MM.1S (cell line): ENCODE results near the gene CRTC3.

Experiments used
- DNase-seq: peaks from one replicate; pipeline ENCODE4 v3.0.0-alpha.2; 2015
- H2AFZ ChIP-seq: fragments of 300-600 bp; sonication (generic); 2 replicates; pipeline ENCODE4 v1.6.0; 2016; ENCODE audit warnings: antibody characterized with exemption, low read length
- H3F3A ChIP-seq: fragments of 300-600 bp; sonication (generic); 2 replicates; pipeline ENCODE4 v1.6.1; 2016; ENCODE audit warnings: mild to moderate bottlenecking, antibody characterized with exemption, low read length, moderate library complexity, mixed read lengths; ENCODE audit not compliant: insufficient read depth
- H3K27ac ChIP-seq: fragments of 300-600 bp; sonication (generic); 2 replicates; pipeline ENCODE4 v1.5.1; 2016; ENCODE audit warnings: mild to moderate bottlenecking, low read length
- H3K27me3 ChIP-seq: fragments of 300-600 bp; sonication (generic); replicated peaks from 2 replicates; pipeline ENCODE4 v1.6.0; 2016; ENCODE audit warnings: low read length; ENCODE audit not compliant: insufficient read depth
- H3K36me3 ChIP-seq: fragments of 300-600 bp; sonication (generic); replicated peaks from 2 replicates; pipeline ENCODE4 v1.6.1; 2016; ENCODE audit warnings: mild to moderate bottlenecking, low read length, mixed read lengths; ENCODE audit not compliant: insufficient read depth
- H3K4me1 ChIP-seq: fragments of 300-600 bp; sonication (generic); 2 replicates; pipeline ENCODE4 v1.6.1; 2016; ENCODE audit warnings: low read length, mixed read lengths
- H3K4me2 ChIP-seq: fragments of 300-600 bp; sonication (generic); 2 replicates; pipeline ENCODE4 v1.6.0; 2016; ENCODE audit warnings: low read depth, low read length
- H3K4me3 ChIP-seq: fragments of 300-600 bp; sonication (generic); 2 replicates; pipeline ENCODE4 v1.5.1; 2016; ENCODE audit warnings: low read length, mixed read lengths
- H3K79me2 ChIP-seq: fragments of 300-600 bp; sonication (generic); 2 replicates; pipeline ENCODE4 v1.6.1; 2016; ENCODE audit warnings: mixed run types, low read length, mixed read lengths
- H3K9ac ChIP-seq: fragments of 300-600 bp; sonication (generic); 2 replicates; pipeline ENCODE4 v1.6.1; 2016; ENCODE audit warnings: low read length, mixed read lengths
- H3K9me2 ChIP-seq: fragments of 300-600 bp; sonication (generic); replicated peaks from 2 replicates; pipeline ENCODE4 v1.6.1; 2016; ENCODE audit warnings: mild to moderate bottlenecking, low read length, mixed read lengths; ENCODE audit not compliant: insufficient read depth
- H3K9me3 ChIP-seq: fragments of 300-600 bp; sonication (generic); replicated peaks from 2 replicates; pipeline ENCODE4 v1.6.1; 2016; ENCODE audit warnings: mild to moderate bottlenecking, low read length, mixed read lengths; ENCODE audit not compliant: insufficient read depth
- H4K20me1 ChIP-seq: fragments of 300-600 bp; sonication (generic); 2 replicates; pipeline ENCODE4 v1.6.1; 2016; ENCODE audit warnings: mild to moderate bottlenecking, low read length, moderate library complexity, mixed read lengths; ENCODE audit not compliant: insufficient read depth
- CTCF ChIP-seq: fragments of 300-600 bp; sonication (generic); IDR thresholded peaks from 2 replicates; pipeline ENCODE4 v1.5.1; 2016; ENCODE audit warnings: antibody characterized with exemption, low read length, mixed read lengths
- EZH2 ChIP-seq: fragments of 300-600 bp; sonication (generic); optimal IDR thresholded peaks from 2 replicates; pipeline ENCODE3; 2017; ENCODE audit warnings: low read depth, mild to moderate bottlenecking, antibody characterized with exemption, low read length, mixed read lengths
- EZH2phosphoT487 ChIP-seq: fragments of 300-600 bp; sonication (generic); IDR thresholded peaks from 2 replicates; pipeline ENCODE4 v1.6.1; 2018; ENCODE audit warnings: antibody characterized with exemption, low read length

The CRTC3 gene

DNA sequence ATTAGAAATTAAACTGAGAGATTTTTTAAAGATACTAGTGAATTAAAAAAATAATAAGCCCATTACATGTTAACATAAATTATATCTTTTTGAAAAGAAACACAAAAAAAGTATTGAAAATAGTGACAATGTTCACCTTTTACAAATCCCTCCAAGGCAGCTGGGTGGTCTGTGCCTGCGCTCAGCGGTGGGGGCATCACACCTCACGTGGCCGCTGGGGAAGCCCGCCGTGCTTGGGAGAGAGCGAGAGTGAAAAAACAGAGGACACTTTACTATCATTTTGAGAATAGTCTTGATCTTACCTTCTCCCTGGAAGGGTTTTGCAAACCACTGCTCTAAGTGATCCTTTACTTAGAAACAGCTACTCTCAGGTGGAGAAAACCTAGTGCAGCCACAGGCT lies 76.9 kb downstream of the CRTC3 start:
- H3K4me2 ChIP-seq: no peak overlapping the region
- no peaks in the 10 kb centered on the region for H3K79me2 ChIP-seq
- no peaks in the 10 kb centered on the region for H3K36me3 ChIP-seq

GRCh38 chr15:90607361-90607760 lies 77.6 kb downstream of the CRTC3 start:
- H3K4me1 ChIP-seq: no peaks in the 10 kb centered on the region
- H3K9ac ChIP-seq: no peak overlapping the region
- H3K27ac ChIP-seq: no peak overlapping the region
- no peaks in the 10 kb centered on the region for H3K9me2 ChIP-seq
- TF ChIP-seq EZH2phosphoT487: no peak
- H2AFZ ChIP-seq: no peak overlapping the region
- H3K4me3 ChIP-seq: no peak overlapping the region
- no peak for DNase-seq
- H3K27me3 ChIP-seq: no peaks in the 10 kb centered on the region
- H3K9me3 ChIP-seq: no peaks in the 10 kb centered on the region
- H3F3A ChIP-seq: no peaks in the 10 kb centered on the region
- H4K20me1 ChIP-seq: no peaks in the 10 kb centered on the region
- H3K4me2 ChIP-seq: no peak overlapping the region
- H3K79me2 ChIP-seq: no peaks in the 10 kb centered on the region
- H3K36me3 ChIP-seq: no peaks in the 10 kb centered on the region

More for the DNA sequence above, 76.9 kb downstream of the CRTC3 start:
- Histone ChIP-seq H3K27me3 (no peaks in the 10 kb centered on the region), H3K9me2 (no peaks in the 10 kb centered on the region), H3K9me3 (no peaks in the 10 kb centered on the region), H3K4me1 (no peaks in the 10 kb centered on the region), H3K4me3 (no peak overlapping the region), H3K27ac (no peak overlapping the region), H2AFZ (no peak overlapping the region), H3K9ac (no peak overlapping the region), H4K20me1 (no peaks in the 10 kb centered on the region), H3F3A (no peaks in the 10 kb centered on the region)
- TF ChIP-seq CTCF: no peak
- no peak for TF ChIP-seq EZH2
- no peak for TF ChIP-seq EZH2phosphoT487
- DNase-seq: no peak

DNA sequence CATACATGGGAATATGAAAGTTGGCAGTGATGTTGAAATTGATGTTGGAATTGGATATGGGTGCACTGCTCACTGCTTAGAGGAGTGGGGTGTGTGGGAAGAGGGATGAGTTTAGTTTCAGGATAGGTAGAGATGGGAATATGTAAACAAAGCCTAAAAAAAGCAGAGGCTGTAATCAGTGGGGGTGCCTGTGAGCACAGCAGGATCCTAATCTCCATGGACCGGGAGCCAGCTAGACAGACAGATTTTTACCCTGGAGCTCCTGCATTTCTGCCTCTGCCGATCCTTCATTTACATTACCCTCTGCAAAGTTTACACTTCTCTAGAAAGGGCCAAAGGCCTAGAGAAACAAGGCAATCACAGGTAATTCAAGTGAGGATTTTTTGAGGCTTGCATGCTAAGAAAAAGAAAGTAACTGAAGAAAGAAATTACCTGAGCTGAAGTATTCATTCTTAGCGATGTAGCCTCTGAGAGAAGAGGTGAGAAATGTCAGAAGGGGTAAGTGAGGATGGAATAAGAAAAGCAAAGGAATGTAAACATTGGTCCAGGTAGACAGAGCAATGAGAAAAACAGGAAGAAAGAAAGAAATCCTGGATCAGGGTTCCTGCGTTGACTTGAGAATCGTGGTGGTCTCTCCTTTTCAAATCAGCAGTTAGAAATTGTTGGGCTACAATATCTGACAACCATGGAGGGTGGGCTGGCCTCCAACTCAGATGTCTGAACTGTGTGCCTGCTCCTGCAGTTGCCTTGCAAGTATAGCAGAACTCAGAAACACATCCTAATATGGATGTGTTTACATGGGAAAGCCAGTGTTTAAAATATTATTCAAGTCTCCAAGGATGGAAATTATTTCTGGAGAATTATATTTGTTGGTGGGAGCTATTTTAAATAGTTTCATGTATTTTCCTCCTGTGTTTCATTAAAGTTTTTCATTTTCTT lies 79.8 kb downstream of the CRTC3 start:
- H3K79me2 ChIP-seq: no peaks in the 10 kb centered on the region
- no peaks in the 10 kb centered on the region for H4K20me1 ChIP-seq
- no peaks in the 10 kb centered on the region for H3F3A ChIP-seq
- H3K36me3 ChIP-seq: no peaks in the 10 kb centered on the region
- no peaks in the 10 kb centered on the region for H3K4me1 ChIP-seq
- H3K9me2 ChIP-seq: no peaks in the 10 kb centered on the region
- TF ChIP-seq EZH2phosphoT487 (no peak), EZH2 (no peak), CTCF (no peak)
- H3K27ac ChIP-seq: no peak overlapping the region
- no peaks in the 10 kb centered on the region for H3K27me3 ChIP-seq
- no peaks in the 10 kb centered on the region for H3K9me3 ChIP-seq
- no peak overlapping the region for H3K4me3 ChIP-seq
- H3K9ac ChIP-seq: no peak overlapping the region
- H2AFZ ChIP-seq: no peak overlapping the region
- no peak overlapping the region for H3K4me2 ChIP-seq
- no peak for DNase-seq

- H3K27ac ChIP-seq: no peak overlapping the region
Measured at GRCh38 chr15:90610190-90610589, 80.5 kb downstream of the CRTC3 start.

More at GRCh38 chr15:90610190-90610589, 80.5 kb downstream of the CRTC3 start:
- Histone ChIP-seq H3K27me3 (no peaks in the 10 kb centered on the region), H3K4me3 (no peak overlapping the region), H2AFZ (no peak overlapping the region), H3K79me2 (no peaks in the 10 kb centered on the region), H4K20me1 (no peaks in the 10 kb centered on the region), H3K9me2 (no peaks in the 10 kb centered on the region), H3K9me3 (no peaks in the 10 kb centered on the region), H3K4me2 (no peak overlapping the region), H3K9ac (no peak overlapping the region), H3F3A (no peaks in the 10 kb centered on the region), H3K4me1 (no peaks in the 10 kb centered on the region), H3K36me3 (no peaks in the 10 kb centered on the region)
- DNase-seq: no peak
- TF ChIP-seq EZH2 (no peak), EZH2phosphoT487 (no peak), CTCF (no peak)
